Measurements from ENCODE around the gene ZNF787. TPM values are rescaled to one million over a fixed set of nuclear protein-coding genes. Genes with fewer than 3 reads are reported as not detected.

The ZNF787 gene
- total and polyA plus RNA-seq, 2 of the 8 experiments (the other 6 are each of a cell fraction or from before 2014, with no cell fraction given), result 19.7 to 56.0 TPM

DNA sequence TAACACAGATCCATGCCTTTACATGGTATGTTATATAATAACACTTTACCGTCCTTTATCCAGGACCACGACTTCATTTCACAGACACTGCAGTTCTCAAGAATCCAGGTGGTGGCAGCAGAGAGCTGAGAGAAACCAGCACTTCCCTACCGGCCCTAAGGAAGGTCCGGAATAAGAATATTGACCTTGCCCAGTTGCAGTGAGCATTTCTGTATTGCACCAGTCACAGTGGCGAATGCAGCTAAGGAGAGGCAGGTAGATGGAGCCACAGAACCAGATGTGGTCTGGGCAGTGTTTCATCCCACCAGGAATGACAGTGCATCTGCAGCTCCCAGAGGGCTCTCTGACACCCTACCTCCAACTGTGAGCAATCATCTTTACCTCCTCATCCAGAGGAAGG, 44.6 kb downstream of the ZNF787 start:
- FAIRE-seq, result no peak
- no peak overlapping the region for H4K8ac ChIP-seq (ENCODE audit: extremely low read depth, insufficient read depth, low read length)
- peak in 1 of 2 experiments; percentile 78 for DNase-seq (ENCODE audit: low read depth in 1 of 2, low spot score in 2 of 2)
- no peak overlapping the region for H3K9ac ChIP-seq (replicated peaks in 1 of 4; ENCODE audit: extremely low read depth in 1 of 4, low read depth in 3 of 4, low read length in 3 of 4)
- no peak overlapping the region for H3K4me2 ChIP-seq (ENCODE audit: insufficient read depth in 1 of 2, low read depth in 2 of 2, low read length in 2 of 2)
- CTCF ChIA-PET (ENCODE audit: partially characterized antibody), result interaction anchor here (0.5 to 10.4 kb wide), 38 partner anchors 8 to 437 kb away, joined by 3 to 92 read pairs (median 4); partner anchors contain the start of gene ZSCAN5A
- no peak overlapping the region for H2BK15ac ChIP-seq (ENCODE audit: low read length)
- H4K91ac ChIP-seq (replicated peaks; ENCODE audit: insufficient read length, low read length), result no peak overlapping the region
- no peak overlapping the region for H3K27ac ChIP-seq (ENCODE audit: low read depth, low read length)
- H4K5ac ChIP-seq (ENCODE audit: insufficient read length, low read depth, low read length), result no peak overlapping the region
- H3K23me2 ChIP-seq (ENCODE audit: low read depth, low read length), result peaks cover 7% of the 10 kb centered on the region
- no peaks in the 10 kb centered on the region for H3K79me2 ChIP-seq (ENCODE audit: control insufficient read depth in 1 of 2, insufficient read depth in 2 of 2, low read length in 2 of 2)
- no peaks in the 10 kb centered on the region for H4K20me1 ChIP-seq (replicated peaks in 1 of 2; ENCODE audit: control insufficient read depth in 1 of 2, insufficient read depth in 2 of 2, low read length in 2 of 2)
- H3K79me1 ChIP-seq (ENCODE audit: low read depth, low read length), result no peaks in the 10 kb centered on the region; the same call in 1 of the 2 replicates
- TF ChIP-seq SIRT6 (IDR thresholded peaks at IDR 0.05; ENCODE audit: low read length) (no peak), RAD21 (IDR thresholded peaks at IDR 0.05 in 1 of 2, conservative IDR thresholded peaks at IDR 0.05 in 1 of 2; ENCODE audit: low read depth in 2 of 2, low read length in 2 of 2) (peak; percentile 72 to 81), POLR2AphosphoS5 (IDR thresholded peaks at IDR 0.05; ENCODE audit: low read depth, low read length) (no peak)
- TF ChIP-seq, protein P1, sequence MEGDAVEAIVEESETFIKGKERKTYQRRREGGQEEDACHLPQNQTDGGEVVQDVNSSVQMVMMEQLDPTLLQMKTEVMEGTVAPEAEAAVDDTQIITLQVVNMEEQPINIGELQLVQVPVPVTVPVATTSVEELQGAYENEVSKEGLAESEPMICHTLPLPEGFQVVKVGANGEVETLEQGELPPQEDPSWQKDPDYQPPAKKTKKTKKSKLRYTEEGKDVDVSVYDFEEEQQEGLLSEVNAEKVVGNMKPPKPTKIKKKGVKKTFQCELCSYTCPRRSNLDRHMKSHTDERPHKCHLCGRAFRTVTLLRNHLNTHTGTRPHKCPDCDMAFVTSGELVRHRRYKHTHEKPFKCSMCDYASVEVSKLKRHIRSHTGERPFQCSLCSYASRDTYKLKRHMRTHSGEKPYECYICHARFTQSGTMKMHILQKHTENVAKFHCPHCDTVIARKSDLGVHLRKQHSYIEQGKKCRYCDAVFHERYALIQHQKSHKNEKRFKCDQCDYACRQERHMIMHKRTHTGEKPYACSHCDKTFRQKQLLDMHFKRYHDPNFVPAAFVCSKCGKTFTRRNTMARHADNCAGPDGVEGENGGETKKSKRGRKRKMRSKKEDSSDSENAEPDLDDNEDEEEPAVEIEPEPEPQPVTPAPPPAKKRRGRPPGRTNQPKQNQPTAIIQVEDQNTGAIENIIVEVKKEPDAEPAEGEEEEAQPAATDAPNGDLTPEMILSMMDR (IDR thresholded peaks at IDR 0.05; ENCODE audit: control extremely low read depth in 1 of 3, insufficient read depth in 1 of 3, low read depth in 1 of 3, low read length in 3 of 3), result peak; percentile 54 to 84 (median 73)
- H2BK5ac ChIP-seq (ENCODE audit: low read depth, low read length), result no peak overlapping the region
- H2AFZ ChIP-seq (ENCODE audit: low read length), result no peak overlapping the region
- H3K56ac ChIP-seq (replicated peaks; ENCODE audit: insufficient read length, low read depth, low read length), result no peak overlapping the region
- no peak overlapping the region for H2BK20ac ChIP-seq (ENCODE audit: low read length)
- peaks cover 0 to 3% of the 10 kb centered on the region in 2 experiments; a peak in 1 of 4 replicates for H3K9me3 ChIP-seq (ENCODE audit: insufficient read depth in 2 of 2, low read depth in 1 of 2, low read length in 1 of 2)
- H3K36me3 ChIP-seq (ENCODE audit: control insufficient read depth in 2 of 4, insufficient read depth in 4 of 4, low read length in 3 of 4), result no peaks in the 10 kb centered on the region
- 26% methylated on average over 5 of the region's 5 CpGs; no CpG with 5 or more reads in 1 of the 2 experiments for WGBS, 2 experiments (ENCODE audit: extremely low coverage in 1 of 2, insufficient coverage in 1 of 2, insufficient read length in 1 of 2, insufficient replicate concordance in 2 of 2, low coverage in 1 of 2, low lambda C conversion rate in 2 of 2, missing lambda C conversion rate in 1 of 2)
- H3K4me3 ChIP-seq (ENCODE audit: extremely low read depth in 1 of 4, insufficient read depth in 2 of 4, low read depth in 3 of 4, low read length in 4 of 4), result no peak overlapping the region
- H3K27me3 ChIP-seq (replicated peaks in 1 of 4; ENCODE audit: control insufficient read depth in 3 of 4, extremely low read depth in 1 of 4, insufficient read depth in 3 of 4, low read length in 3 of 4), result no peaks in the 10 kb centered on the region
- no peak overlapping the region for H2BK120ac ChIP-seq (replicated peaks; ENCODE audit: low read depth, low read length)
- H3K4me1 ChIP-seq (replicated peaks in 1 of 4; ENCODE audit: control insufficient read depth in 3 of 4, insufficient read depth in 4 of 4, low read length in 3 of 4), result peaks cover 0 to 6% (median 0%) of the 10 kb centered on the region in 4 experiments; a peak in 2 of 7 replicates
- no peak overlapping the region for H3K23ac ChIP-seq (ENCODE audit: insufficient read length)
- no peak overlapping the region for H2AK5ac ChIP-seq (ENCODE audit: low read depth, low read length)
- no peak overlapping the region for H3K14ac ChIP-seq (ENCODE audit: insufficient read length)
- POLR2A ChIA-PET (ENCODE audit: partially characterized antibody), result interaction anchor here (0.6 to 1.6 kb wide), 3 partner anchors 10 to 247 kb away, joined by 3 to 5 read pairs (median 3); no protein-coding TSS in a partner anchor
- no peak overlapping the region for H2BK12ac ChIP-seq (ENCODE audit: low read depth, low read length)
- H3K4ac ChIP-seq (replicated peaks; ENCODE audit: insufficient read length, low read depth, low read length), result no peak overlapping the region
- no peak overlapping the region for H3K18ac ChIP-seq (ENCODE audit: extremely low read depth, low read length)

All from H1 (cell line).